Omental fat pad (tissue), 4 donors: ENCODE results near the gene HOXA9. TPM values are rescaled to one million over a fixed set of nuclear protein-coding genes. Genes with fewer than 3 reads are reported as not detected.

Experiments
- ATAC-seq: fragments of 150-250 bp; one replicate; pipeline ENCODE4 v1.9.1; 2016; ENCODE audit warnings: mild to moderate bottlenecking, moderate library complexity; ENCODE audit not compliant: low FRiP score
- DNase-seq: peaks from one replicate; pipeline ENCODE4 v3.0.0-alpha.2; 2019; ENCODE audit warnings: low spot score
- CTCF ChIP-seq, 3 donors: fragments of 450-650 bp; IDR thresholded peaks; one replicate each; pipeline ENCODE4 v1.5.1; 2016 to 2017; ENCODE audit warnings: antibody characterized with exemption in 3 of 3, mild to moderate bottlenecking in 3 of 3, moderate library complexity in 2 of 3
- total RNA-seq, 4 donors: library from RNA; depleted of rRNA; stranded (reverse); fragments of >200 nt; gene quantifications; one replicate each; pipeline ENCODE4 v1.1.0, GENCODE V29; 2016

HOXA9 gene
- total RNA-seq, 4 donors from 2014 or later, result 0.19 to 2.4 (median 1.0) TPM; not detected in 1

GRCh38 chr7:27177795-27178320 is 12.5 kb upstream of the HOXA9 start:
- ATAC-seq (no peak), DNase-seq (no peak)
- no peak for TF ChIP-seq CTCF (IDR thresholded peaks at IDR 0.05)

GRCh38 chr7:27176962-27177794 is 11.8 kb upstream of the HOXA9 start:
- no peak for ATAC-seq
- peak; percentile 18 for DNase-seq

GRCh38 chr7:27176524-27176845 is 11.1 kb upstream of the HOXA9 start:
- TF ChIP-seq CTCF (IDR thresholded peaks at IDR 0.05), result no peak
- DNase-seq (peak; percentile 17), ATAC-seq (no peak)

More at GRCh38 chr7:27176962-27177794, 11.8 kb upstream of the HOXA9 start:
- no peak for TF ChIP-seq CTCF (IDR thresholded peaks at IDR 0.05)

GRCh38 chr7:27175626-27176523 is 10.5 kb upstream of the HOXA9 start:
- DNase-seq, result peak; percentile 18
- ATAC-seq, result no peak
- TF ChIP-seq CTCF (IDR thresholded peaks at IDR 0.05), result no peak

- DNase-seq (peak; percentile 12), ATAC-seq (no peak)
- TF ChIP-seq CTCF (IDR thresholded peaks at IDR 0.05), result no peak
Observed at GRCh38 chr7:27174874-27175625, 9.7 kb upstream of the HOXA9 start.

GRCh38 chr7:27173956-27174873 is 8.9 kb upstream of the HOXA9 start, which contains the start of gene HOXA10:
HOXA10 (minus strand) TSS chr7:27174320; CDS start chr7:27174306, 14 bp downstream.
- ATAC-seq (no peak), DNase-seq (peak; percentile 14)
- TF ChIP-seq CTCF (IDR thresholded peaks at IDR 0.05), result no peak
